ENCODE measurements around the gene KCNQ1. TPM values are rescaled to one million over a fixed set of nuclear protein-coding genes. Genes with fewer than 3 reads are reported as not detected.

Gene KCNQ1
- total RNA-seq, 1 donor from 2014 or later, result 0.16 TPM

DNA sequence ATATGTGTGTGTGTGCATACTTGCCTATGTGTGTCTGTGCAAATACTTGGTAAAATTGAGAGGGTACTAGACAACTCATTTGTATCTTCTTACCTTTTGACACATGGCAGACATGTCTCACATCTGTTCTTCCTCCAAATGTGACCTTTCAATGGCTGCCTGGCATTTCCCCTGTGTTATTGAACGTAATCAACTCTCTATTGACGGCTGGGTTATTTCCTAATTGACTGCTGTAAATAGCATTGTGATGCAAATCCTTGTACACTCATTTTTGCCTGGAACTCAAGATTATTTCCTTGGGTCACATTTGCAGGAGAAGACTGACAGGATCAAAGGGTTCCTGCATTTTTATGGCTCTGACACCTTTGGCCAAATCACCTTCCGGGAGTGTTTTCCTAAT is 37.4 kb downstream of the KCNQ1 start:
- Mint-ChIP-seq H3K4me1 (ENCODE audit: unreplicated experiment) (no peaks in the 10 kb centered on the region), H3K36me3 (ENCODE audit: unreplicated experiment) (no peaks in the 10 kb centered on the region), H3K9me3 (ENCODE audit: unreplicated experiment) (peaks cover 20% of the 10 kb centered on the region), H3K27me3 (ENCODE audit: unreplicated experiment) (peaks cover 33% of the 10 kb centered on the region), H3K27ac (ENCODE audit: unreplicated experiment) (no peak overlapping the region), H3K4me3 (ENCODE audit: unreplicated experiment) (no peak overlapping the region)
- TF ChIP-seq CTCF (IDR thresholded peaks at IDR 0.05), result no peak
- no peak for DNase-seq (ENCODE audit: extremely low spot score, unreplicated experiment)

GRCh38 chr11:2482745-2483144 is 37.9 kb downstream of the KCNQ1 start:
- H3K9me3 Mint-ChIP-seq (ENCODE audit: unreplicated experiment), result peaks cover 23% of the 10 kb centered on the region
- DNase-seq (ENCODE audit: extremely low spot score, unreplicated experiment), result no peak
- H3K36me3 Mint-ChIP-seq (ENCODE audit: unreplicated experiment), result no peaks in the 10 kb centered on the region
- H3K27ac Mint-ChIP-seq (ENCODE audit: unreplicated experiment), result no peak overlapping the region
- TF ChIP-seq CTCF (IDR thresholded peaks at IDR 0.05), result no peak
- no peak overlapping the region for H3K4me3 Mint-ChIP-seq (ENCODE audit: unreplicated experiment)
- peaks cover 33% of the 10 kb centered on the region for H3K27me3 Mint-ChIP-seq (ENCODE audit: unreplicated experiment)
- H3K4me1 Mint-ChIP-seq (ENCODE audit: unreplicated experiment), result no peaks in the 10 kb centered on the region

GRCh38 chr11:2483426-2483825 is 38.6 kb downstream of the KCNQ1 start:
- peaks cover 3% of the 10 kb centered on the region for H3K36me3 Mint-ChIP-seq (ENCODE audit: unreplicated experiment)
- no peaks in the 10 kb centered on the region for H3K4me1 Mint-ChIP-seq (ENCODE audit: unreplicated experiment)
- DNase-seq (ENCODE audit: extremely low spot score, unreplicated experiment), result no peak
- H3K27me3 Mint-ChIP-seq (ENCODE audit: unreplicated experiment), result peaks cover 33% of the 10 kb centered on the region
- no peak overlapping the region for H3K27ac Mint-ChIP-seq (ENCODE audit: unreplicated experiment)
- no peak overlapping the region for H3K4me3 Mint-ChIP-seq (ENCODE audit: unreplicated experiment)
- peaks cover 30% of the 10 kb centered on the region for H3K9me3 Mint-ChIP-seq (ENCODE audit: unreplicated experiment)
- TF ChIP-seq CTCF (IDR thresholded peaks at IDR 0.05), result no peak

DNA sequence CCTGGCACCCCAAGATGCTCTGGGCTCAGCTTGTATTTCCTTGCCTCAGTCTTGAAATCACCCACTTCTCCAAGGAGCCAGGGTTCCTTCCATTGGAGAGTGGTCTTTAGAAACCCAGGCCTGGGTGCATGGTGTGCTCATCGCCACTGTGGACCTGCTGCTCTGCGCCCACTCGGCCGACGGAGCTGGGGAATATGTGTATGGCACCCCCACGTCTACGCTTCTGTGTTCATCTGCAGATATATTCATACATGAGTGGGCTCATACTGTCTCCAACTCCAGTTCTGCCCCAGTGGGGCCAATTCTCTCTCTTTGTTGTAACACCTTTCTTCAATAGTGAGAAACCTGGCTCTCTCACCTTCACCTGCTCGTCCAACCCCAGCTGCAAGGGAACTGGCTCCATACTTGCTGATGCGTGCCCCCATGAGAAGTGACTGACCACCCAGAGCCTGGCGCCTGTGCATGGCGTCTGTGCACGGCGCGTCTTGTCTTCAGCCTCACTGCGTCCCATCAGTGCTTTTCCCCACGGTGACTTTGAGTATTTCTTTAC is 39.8 kb downstream of the KCNQ1 start:
- Mint-ChIP-seq H3K27me3 (ENCODE audit: unreplicated experiment) (peaks cover 34% of the 10 kb centered on the region), H3K4me1 (ENCODE audit: unreplicated experiment) (no peaks in the 10 kb centered on the region), H3K27ac (ENCODE audit: unreplicated experiment) (no peak overlapping the region), H3K36me3 (ENCODE audit: unreplicated experiment) (peaks cover 4% of the 10 kb centered on the region), H3K4me3 (ENCODE audit: unreplicated experiment) (no peak overlapping the region), H3K9me3 (ENCODE audit: unreplicated experiment) (peaks cover 39% of the 10 kb centered on the region)
- no peak for TF ChIP-seq CTCF (IDR thresholded peaks at IDR 0.05)
- no peak for DNase-seq (ENCODE audit: extremely low spot score, unreplicated experiment)

GRCh38 chr11:2488004-2488403 is 43.2 kb downstream of the KCNQ1 start:
- Mint-ChIP-seq H3K27ac (ENCODE audit: unreplicated experiment) (no peak overlapping the region), H3K27me3 (ENCODE audit: unreplicated experiment) (peaks cover 36% of the 10 kb centered on the region), H3K36me3 (ENCODE audit: unreplicated experiment) (peaks cover 4% of the 10 kb centered on the region)

More at GRCh38 chr11:2488004-2488403, 43.2 kb downstream of the KCNQ1 start:
- DNase-seq (ENCODE audit: extremely low spot score, unreplicated experiment), result no peak
- TF ChIP-seq CTCF (IDR thresholded peaks at IDR 0.05), result no peak
- peaks cover 33% of the 10 kb centered on the region for H3K9me3 Mint-ChIP-seq (ENCODE audit: unreplicated experiment)
- no peaks in the 10 kb centered on the region for H3K4me1 Mint-ChIP-seq (ENCODE audit: unreplicated experiment)
- H3K4me3 Mint-ChIP-seq (ENCODE audit: unreplicated experiment), result no peak overlapping the region

Measured in osteocyte (in vitro differentiated cells).